Lung (tissue), 12 donors: ENCODE results near the gene RPGRIP1L. TPM values are rescaled to one million over a fixed set of nuclear protein-coding genes. Genes with fewer than 3 reads are reported as not detected.

Experiments used
- ATAC-seq: fragments of 200-7000 bp; cut with Tn5 transposase; one replicate; pipeline ENCODE4 v1.9.1; 2020; ENCODE audit warnings: moderate number of reproducible peaks; ENCODE audit not compliant: insufficient read depth, low FRiP score
- DNase-seq, 3 donors: peaks; one replicate each; pipeline ENCODE4 v3.0.0-alpha.2; 2013 to 2017
- H3K27ac ChIP-seq, 2 donors: one replicate each; pipeline ENCODE4 v1.5.1; 2013; ENCODE audit warnings: mild to moderate bottlenecking in 2 of 2, moderate library complexity in 2 of 2, control low read depth in 1 of 2, inconsistent platforms in 1 of 2, low read depth in 1 of 2, low read length in 1 of 2
- H3K27me3 ChIP-seq, 3 donors: one replicate each; pipeline ENCODE4 v1.5.1; 2013; ENCODE audit warnings: low read length in 2 of 3; ENCODE audit not compliant: control insufficient read depth in 3 of 3, insufficient read depth in 3 of 3
- H3K36me3 ChIP-seq, 4 donors: one replicate each; pipeline ENCODE4 v1.5.1; 2013; ENCODE audit warnings: low read length in 4 of 4, mild to moderate bottlenecking in 1 of 4, moderate library complexity in 1 of 4; ENCODE audit not compliant: control insufficient read depth in 4 of 4, insufficient read depth in 4 of 4
- H3K4me1 ChIP-seq, 5 donors: one replicate each; pipeline ENCODE4 v1.5.1; 2013; ENCODE audit warnings: low read length in 5 of 5, mild to moderate bottlenecking in 2 of 5, moderate library complexity in 1 of 5; ENCODE audit not compliant: control insufficient read depth in 5 of 5, insufficient read depth in 5 of 5
- H3K4me3 ChIP-seq: one replicate; pipeline ENCODE4 v1.5.1; 2013; ENCODE audit warnings: mild to moderate bottlenecking, control low read depth, moderate library complexity
- H3K9ac ChIP-seq, 2 donors: one replicate each; pipeline ENCODE4 v1.5.1; 2013; ENCODE audit warnings: low read length in 2 of 2, control low read depth in 1 of 2; ENCODE audit not compliant: insufficient read depth in 1 of 2
- H3K9me3 ChIP-seq, 4 donors: one replicate each; pipeline ENCODE4 v1.5.1; 2013; ENCODE audit warnings: low read length in 3 of 4, mild to moderate bottlenecking in 1 of 4, moderate library complexity in 1 of 4; ENCODE audit not compliant: control insufficient read depth in 4 of 4, insufficient read depth in 3 of 4
- WGBS, 2 donors: extraction: QIAGEN DNeasy Blood & Tissue Kit; methylation state at CpG; one replicate each; pipeline ENCODE4 v1.1.7; 2013; 5-methylcytosine and 5-hydroxymethylcytosine counted together
- polyA plus RNA-seq, 2 donors: library from polyadenylated mRNA; stranded (reverse); fragments of 200-250 nt; gene quantifications; one replicate each; pipeline ENCODE4 v1.2.1, GENCODE V29; 2013
- total RNA-seq, 2 donors: library from RNA; depleted of rRNA in 1 of 2; stranded (reverse); fragments of >200 nt in 1 of 2; gene quantifications; one replicate each; pipeline ENCODE4 v1.2.1, GENCODE V29; 2014 to 2021
- TF ChIP-seq, protein P1 (sequence below): IDR thresholded peaks from 2 replicates; pipeline ENCODE4 v1.5.1; 2012; ENCODE audit warnings: mild to moderate bottlenecking; ENCODE audit errors: control extremely low read depth, extremely low read depth
- donor health status: control.
- donor health status: control.
- donor health status: Bipolar disorder and iron deficiency.
- donor health status: healthy.
- donor health status: DM: yes; HTN: yes; CAD: no.

Gene RPGRIP1L
- total and polyA plus RNA-seq, 4 donors = 2.2 to 17.9 (median 6.2) TPM

GRCh38 chr16:53741546-53741945 lies 37.9 kb upstream of the RPGRIP1L start:
- Histone ChIP-seq H3K36me3 (no peaks in the 10 kb centered on the region), H3K4me1 (peaks cover 0 to 30% (median 0%) of the 10 kb centered on the region in 5 donors), H3K9ac (no peak overlapping the region), H3K27ac (no peak overlapping the region), H3K9me3 (no peaks in the 10 kb centered on the region), H3K4me3 (no peak overlapping the region), H3K27me3 (no peaks in the 10 kb centered on the region)
- DNase-seq = no peak
- ATAC-seq = no peak
- TF ChIP-seq, protein P1, sequence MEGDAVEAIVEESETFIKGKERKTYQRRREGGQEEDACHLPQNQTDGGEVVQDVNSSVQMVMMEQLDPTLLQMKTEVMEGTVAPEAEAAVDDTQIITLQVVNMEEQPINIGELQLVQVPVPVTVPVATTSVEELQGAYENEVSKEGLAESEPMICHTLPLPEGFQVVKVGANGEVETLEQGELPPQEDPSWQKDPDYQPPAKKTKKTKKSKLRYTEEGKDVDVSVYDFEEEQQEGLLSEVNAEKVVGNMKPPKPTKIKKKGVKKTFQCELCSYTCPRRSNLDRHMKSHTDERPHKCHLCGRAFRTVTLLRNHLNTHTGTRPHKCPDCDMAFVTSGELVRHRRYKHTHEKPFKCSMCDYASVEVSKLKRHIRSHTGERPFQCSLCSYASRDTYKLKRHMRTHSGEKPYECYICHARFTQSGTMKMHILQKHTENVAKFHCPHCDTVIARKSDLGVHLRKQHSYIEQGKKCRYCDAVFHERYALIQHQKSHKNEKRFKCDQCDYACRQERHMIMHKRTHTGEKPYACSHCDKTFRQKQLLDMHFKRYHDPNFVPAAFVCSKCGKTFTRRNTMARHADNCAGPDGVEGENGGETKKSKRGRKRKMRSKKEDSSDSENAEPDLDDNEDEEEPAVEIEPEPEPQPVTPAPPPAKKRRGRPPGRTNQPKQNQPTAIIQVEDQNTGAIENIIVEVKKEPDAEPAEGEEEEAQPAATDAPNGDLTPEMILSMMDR = no peak
- WGBS, 2 donors = 94 to 99% methylated on average over 2 of the region's 2 CpGs

GRCh38 chr16:53740933-53741531 lies 37.4 kb upstream of the RPGRIP1L start:
- ATAC-seq (no peak), DNase-seq (no peak)
- Histone ChIP-seq H3K27me3 (no peaks in the 10 kb centered on the region), H3K27ac (no peak overlapping the region), H3K4me1 (peaks cover 0 to 30% (median 0%) of the 10 kb centered on the region in 5 donors), H3K9me3 (no peaks in the 10 kb centered on the region), H3K36me3 (no peaks in the 10 kb centered on the region), H3K4me3 (no peak overlapping the region), H3K9ac (no peak overlapping the region)
- WGBS, 2 donors = 78 to 82% methylated on average over 3 of the region's 3 CpGs
- TF ChIP-seq, protein P1 = no peak

DNA sequence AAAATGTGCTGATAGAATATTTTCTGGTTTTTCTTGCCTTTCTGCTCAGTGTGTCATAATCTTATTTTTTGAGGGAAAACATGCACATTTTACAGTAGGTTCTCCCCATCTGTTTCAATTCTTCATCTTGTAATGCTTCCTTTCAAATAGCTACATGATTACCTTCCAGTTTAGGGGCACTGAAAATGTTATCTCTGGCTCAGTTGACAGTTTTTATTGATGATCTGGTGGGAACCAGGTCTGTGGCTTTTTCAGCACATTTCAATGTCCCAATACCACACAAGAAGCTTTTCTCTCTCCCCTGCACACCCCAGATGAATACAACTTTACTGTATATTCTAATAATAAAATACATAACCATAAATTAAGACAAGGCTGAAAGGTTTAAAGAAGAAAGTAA lies 36.8 kb upstream of the RPGRIP1L start:
- H3K4me3 ChIP-seq = no peak overlapping the region

More for the DNA sequence above, 36.8 kb upstream of the RPGRIP1L start:
- DNase-seq = no peak
- no peak overlapping the region for H3K9ac ChIP-seq
- no peaks in the 10 kb centered on the region for H3K27me3 ChIP-seq
- no peak overlapping the region for H3K27ac ChIP-seq
- peaks cover 0 to 25% (median 0%) of the 10 kb centered on the region in 5 donors for H3K4me1 ChIP-seq
- TF ChIP-seq, protein P1 = no peak
- H3K9me3 ChIP-seq = no peaks in the 10 kb centered on the region
- no peak for ATAC-seq
- no peaks in the 10 kb centered on the region for H3K36me3 ChIP-seq
